Measurements from ENCODE around the gene RAD51B.
A peak's percentile ranks its signal among the peaks of the same experiment; 100 is the strongest.

RAD51B gene

DNA sequence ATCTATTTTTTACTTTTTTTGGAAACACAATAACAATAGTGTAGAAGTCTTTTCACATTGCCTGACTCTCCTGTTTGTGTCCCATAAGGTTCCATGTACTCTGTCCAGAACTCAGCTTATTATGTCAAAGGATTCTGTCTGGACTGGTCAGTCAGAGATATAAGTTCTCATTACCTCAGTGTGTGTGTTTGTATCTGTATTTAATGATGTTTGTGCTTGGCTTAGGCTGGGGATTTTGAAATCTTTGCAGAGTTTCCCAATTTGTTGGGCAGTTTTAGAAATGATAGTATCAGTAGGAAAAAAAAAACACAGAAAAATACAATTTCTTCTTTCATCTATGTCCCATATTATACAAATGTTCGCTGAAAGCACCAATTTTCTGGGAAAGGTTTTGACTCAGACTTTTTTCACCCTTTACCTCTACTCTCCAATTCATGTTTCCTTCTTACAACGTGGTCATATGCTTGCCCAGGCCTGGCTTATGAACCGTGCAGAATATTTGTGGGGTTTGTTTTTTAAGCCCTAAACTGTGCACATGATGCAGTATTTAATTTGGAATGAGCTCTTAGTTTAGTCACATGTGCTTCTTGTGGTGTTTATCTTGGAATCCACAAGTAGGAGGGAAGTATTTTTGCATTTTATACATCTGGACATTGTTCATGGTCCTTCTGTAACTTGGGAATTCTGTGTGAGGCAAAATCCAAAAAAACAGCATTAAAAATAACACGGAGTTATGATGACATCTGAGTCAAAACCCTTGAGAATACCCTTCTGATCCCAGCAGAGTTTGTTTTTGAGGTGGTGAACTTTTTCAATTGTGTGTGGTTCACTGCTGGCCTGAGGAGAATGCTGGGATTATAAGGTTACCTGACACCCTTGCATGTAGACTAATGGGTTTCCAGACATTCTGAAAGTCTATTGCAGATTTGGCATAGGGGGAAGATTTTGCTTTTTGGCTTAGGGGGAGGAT is 121.2 kb downstream of the RAD51B start:
- TF ChIP-seq TAF1 (IDR thresholded peaks at IDR 0.05; ENCODE audit: borderline replicate concordance, low read depth, low read length) (no peak), POLR2AphosphoS5 (IDR thresholded peaks at IDR 0.05; ENCODE audit: low read depth, low read length) (no peak), POLR2A (IDR thresholded peaks at IDR 0.05; ENCODE audit: low read depth, low read length) (no peak)
- DNase-seq (ENCODE audit: insufficient read length) (no peak), FAIRE-seq (no peak)

DNA sequence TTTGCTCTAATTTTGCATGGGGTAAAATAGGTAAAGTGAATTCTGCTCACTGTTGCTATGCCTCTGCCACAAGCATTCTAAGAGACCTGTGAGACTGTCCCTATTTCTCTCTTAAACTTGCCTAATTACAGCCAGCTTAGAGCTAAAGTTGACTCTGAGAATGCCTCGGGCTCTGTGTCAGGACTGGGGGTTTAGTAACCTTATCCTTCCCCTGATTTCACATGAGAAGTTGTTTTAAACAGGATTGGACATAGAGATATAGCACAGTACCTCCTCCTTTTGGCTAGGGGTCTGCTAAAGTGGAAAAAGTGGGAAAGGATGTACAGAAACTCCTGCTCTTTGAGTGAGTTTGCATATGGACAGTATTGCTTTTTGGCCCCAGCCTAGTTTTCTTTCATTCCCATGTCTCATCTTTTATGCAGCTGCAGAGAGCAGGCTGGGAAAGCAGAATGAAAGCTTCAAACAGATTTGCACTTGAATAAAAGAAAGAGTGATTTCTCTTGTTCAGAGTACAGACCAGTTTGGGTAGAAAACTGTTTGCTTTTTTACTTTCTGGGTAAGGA is 122.0 kb downstream of the RAD51B start:
- no peak for DNase-seq (ENCODE audit: insufficient read length)
- FAIRE-seq = peak; percentile 54
- TF ChIP-seq TAF1 (IDR thresholded peaks at IDR 0.05; ENCODE audit: borderline replicate concordance, low read depth, low read length) (no peak), POLR2AphosphoS5 (IDR thresholded peaks at IDR 0.05; ENCODE audit: low read depth, low read length) (no peak), POLR2A (IDR thresholded peaks at IDR 0.05; ENCODE audit: low read depth, low read length) (no peak)

- TF ChIP-seq POLR2A (IDR thresholded peaks at IDR 0.05; ENCODE audit: low read depth, low read length) = no peak
- TF ChIP-seq POLR2AphosphoS5 (IDR thresholded peaks at IDR 0.05; ENCODE audit: low read depth, low read length) = no peak
- no peak for TF ChIP-seq TAF1 (IDR thresholded peaks at IDR 0.05; ENCODE audit: borderline replicate concordance, low read depth, low read length)
- FAIRE-seq (no peak), DNase-seq (ENCODE audit: insufficient read length) (no peak)
Measured at GRCh38 chr14:67942080-67942710, 122.6 kb downstream of the RAD51B start.

GRCh38 chr14:67943947-67944346 is 124.4 kb downstream of the RAD51B start:
- FAIRE-seq = peak; percentile 84
- DNase-seq (ENCODE audit: insufficient read length) = peak; percentile 13

DNA sequence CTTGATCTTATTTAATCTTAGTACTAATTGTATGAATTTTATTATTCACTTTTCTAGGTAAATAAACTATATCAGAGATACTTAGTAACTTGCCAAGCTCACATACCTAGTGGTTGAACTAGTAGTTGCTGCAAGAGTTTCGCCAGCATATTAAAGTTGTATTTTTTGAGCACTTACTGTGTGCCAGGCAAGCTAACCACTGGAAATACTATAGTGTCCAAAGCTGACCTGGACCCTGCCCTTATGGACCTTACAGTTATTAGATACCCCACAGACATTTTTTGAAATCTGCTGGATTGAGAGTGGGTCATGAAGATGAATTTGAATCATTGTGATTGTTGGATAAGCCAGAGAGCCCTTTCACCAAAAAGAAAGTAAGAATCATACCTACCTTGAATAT is 125.0 kb downstream of the RAD51B start:
- no peak for TF ChIP-seq POLR2AphosphoS5 (IDR thresholded peaks at IDR 0.05; ENCODE audit: low read depth, low read length)
- TF ChIP-seq POLR2A (IDR thresholded peaks at IDR 0.05; ENCODE audit: low read depth, low read length) = no peak
- no peak for TF ChIP-seq TAF1 (IDR thresholded peaks at IDR 0.05; ENCODE audit: borderline replicate concordance, low read depth, low read length)

More at GRCh38 chr14:67943947-67944346, 124.4 kb downstream of the RAD51B start:
- TF ChIP-seq POLR2A (IDR thresholded peaks at IDR 0.05; ENCODE audit: low read depth, low read length) (no peak), POLR2AphosphoS5 (IDR thresholded peaks at IDR 0.05; ENCODE audit: low read depth, low read length) (no peak), TAF1 (IDR thresholded peaks at IDR 0.05; ENCODE audit: borderline replicate concordance, low read depth, low read length) (no peak)

GRCh38 chr14:67949771-67950170 is 130.2 kb downstream of the RAD51B start:
- FAIRE-seq = no peak
- TF ChIP-seq POLR2A (IDR thresholded peaks at IDR 0.05; ENCODE audit: low read depth, low read length) (no peak), POLR2AphosphoS5 (IDR thresholded peaks at IDR 0.05; ENCODE audit: low read depth, low read length) (no peak), TAF1 (IDR thresholded peaks at IDR 0.05; ENCODE audit: borderline replicate concordance, low read depth, low read length) (no peak)

More for the DNA sequence above, 125.0 kb downstream of the RAD51B start:
- no peak for DNase-seq (ENCODE audit: insufficient read length)
- no peak for FAIRE-seq

DNA sequence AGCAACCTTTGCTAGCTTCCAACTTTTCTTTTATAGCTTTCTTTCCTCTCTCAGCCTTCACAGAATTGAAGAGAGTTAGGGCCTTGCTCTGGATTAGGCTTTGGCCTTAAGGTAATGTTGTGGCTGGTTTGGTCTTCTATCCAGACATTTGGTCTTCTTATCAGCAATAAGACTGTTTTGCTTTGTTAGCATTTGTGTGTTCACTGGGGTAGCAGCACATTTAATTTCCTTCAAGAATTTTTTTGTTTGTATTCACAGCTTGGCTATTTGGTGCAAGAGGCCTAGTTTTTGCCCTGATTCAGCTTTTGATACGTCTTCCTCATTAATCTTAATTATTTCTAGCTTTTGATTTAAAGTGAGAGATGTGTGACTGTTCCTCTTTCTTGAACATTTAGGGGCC is 130.8 kb downstream of the RAD51B start:
- DNase-seq (ENCODE audit: insufficient read length) (no peak), FAIRE-seq (no peak)
- TF ChIP-seq POLR2AphosphoS5 (IDR thresholded peaks at IDR 0.05; ENCODE audit: low read depth, low read length) = no peak
- TF ChIP-seq TAF1 (IDR thresholded peaks at IDR 0.05; ENCODE audit: borderline replicate concordance, low read depth, low read length) = no peak
- TF ChIP-seq POLR2A (IDR thresholded peaks at IDR 0.05; ENCODE audit: low read depth, low read length) = no peak

More at GRCh38 chr14:67949771-67950170, 130.2 kb downstream of the RAD51B start:
- no peak for DNase-seq (ENCODE audit: insufficient read length)

- FAIRE-seq (no peak), DNase-seq (ENCODE audit: insufficient read length) (no peak)
- no peak for TF ChIP-seq TAF1 (IDR thresholded peaks at IDR 0.05; ENCODE audit: borderline replicate concordance, low read depth, low read length)
- no peak for TF ChIP-seq POLR2A (IDR thresholded peaks at IDR 0.05; ENCODE audit: low read depth, low read length)
- no peak for TF ChIP-seq POLR2AphosphoS5 (IDR thresholded peaks at IDR 0.05; ENCODE audit: low read depth, low read length)
Measured at GRCh38 chr14:67951529-67952135, 132.1 kb downstream of the RAD51B start.

DNA sequence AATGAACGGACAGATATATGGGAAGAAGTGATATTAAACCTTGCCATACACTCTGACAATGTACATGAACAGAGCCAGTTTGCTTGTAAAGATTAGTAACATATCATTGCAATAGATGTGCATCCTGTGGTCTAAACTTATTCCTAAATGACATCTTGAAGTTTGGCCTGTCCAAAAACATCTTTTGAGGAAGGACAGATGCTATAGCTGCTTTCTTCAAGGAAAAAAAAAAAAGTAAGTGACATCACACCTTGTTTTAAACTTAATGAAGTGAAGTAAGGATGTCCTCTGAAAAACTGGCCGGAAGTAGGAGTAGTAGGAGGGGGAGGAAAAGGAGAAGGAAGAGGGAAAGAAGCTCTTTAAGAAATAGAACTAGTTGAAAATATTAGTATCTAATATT is 132.8 kb downstream of the RAD51B start:
- FAIRE-seq = no peak
- DNase-seq (ENCODE audit: insufficient read length) = no peak
- TF ChIP-seq POLR2A (IDR thresholded peaks at IDR 0.05; ENCODE audit: low read depth, low read length) (no peak), POLR2AphosphoS5 (IDR thresholded peaks at IDR 0.05; ENCODE audit: low read depth, low read length) (no peak), TAF1 (IDR thresholded peaks at IDR 0.05; ENCODE audit: borderline replicate concordance, low read depth, low read length) (no peak)

DNA sequence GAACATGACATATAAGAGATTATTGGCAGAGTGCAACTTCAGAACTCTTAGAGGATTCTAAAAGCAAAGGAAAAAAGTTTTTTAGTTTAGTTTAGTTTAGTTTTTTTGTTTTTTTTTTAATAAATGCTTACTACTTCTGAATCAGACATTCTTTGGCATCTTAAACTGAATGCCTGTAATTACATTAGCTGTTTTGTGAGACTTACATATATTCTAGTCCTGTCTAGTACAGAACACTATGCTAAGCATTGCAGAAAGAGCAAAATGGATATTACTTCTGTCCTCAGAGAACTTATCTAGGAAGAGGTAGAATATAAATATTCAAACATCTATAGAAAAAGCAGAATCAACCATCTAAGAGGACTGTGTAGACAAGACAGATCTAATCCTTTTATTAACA is 133.2 kb downstream of the RAD51B start:
- FAIRE-seq = no peak
- no peak for TF ChIP-seq POLR2AphosphoS5 (IDR thresholded peaks at IDR 0.05; ENCODE audit: low read depth, low read length)
- TF ChIP-seq TAF1 (IDR thresholded peaks at IDR 0.05; ENCODE audit: borderline replicate concordance, low read depth, low read length) = no peak
- DNase-seq (ENCODE audit: insufficient read length) = no peak

- no peak for FAIRE-seq
Measured at GRCh38 chr14:67955261-67955660, 135.7 kb downstream of the RAD51B start.

More at GRCh38 chr14:67955261-67955660, 135.7 kb downstream of the RAD51B start:
- DNase-seq (ENCODE audit: insufficient read length) = no peak
- TF ChIP-seq POLR2AphosphoS5 (IDR thresholded peaks at IDR 0.05; ENCODE audit: low read depth, low read length) (no peak), TAF1 (IDR thresholded peaks at IDR 0.05; ENCODE audit: borderline replicate concordance, low read depth, low read length) (no peak), POLR2A (IDR thresholded peaks at IDR 0.05; ENCODE audit: low read depth, low read length) (no peak)

All from GM12892 (cell line).